AG04450 (cell line): ENCODE results near the gene PINK1. TPM values are rescaled to one million over a fixed set of nuclear protein-coding genes. Genes with fewer than 3 reads are reported as not detected.

Source experiments
- CTCF ChIA-PET: fragments of 300-600, 350-600 bp; formaldehyde crosslinking; extraction: SDS; loops from one replicate; lab custom pipeline; 2022; ENCODE audit warnings: antibody characterized with exemption, inconsistent platforms; lab: Charles Lee
- POLR2A ChIA-PET: fragments of 350-600 bp; formaldehyde crosslinking; extraction: SDS; loops from one replicate; lab custom pipeline; 2021; ENCODE audit warnings: antibody characterized with exemption, inconsistent platforms; lab: Yijun Ruan, JAX
- DNase-seq: peaks from one replicate; pipeline ENCODE4 v3.0.0-alpha.2; 2011; ENCODE audit warnings: low read depth, low spot score
- H3K27ac ChIP-seq: one replicate; pipeline ENCODE4 v1.5.1; 2012; ENCODE audit warnings: low read depth, low read length, control low read depth
- H3K27me3 ChIP-seq: one replicate; pipeline ENCODE4 v1.6.0; 2012; ENCODE audit warnings: low read length; ENCODE audit not compliant: control insufficient read depth, insufficient read depth
- H3K4me3 ChIP-seq: 2 replicates; pipeline ENCODE4 v1.5.1; 2011; ENCODE audit warnings: mild to moderate bottlenecking, low read depth, low read length, control low read depth
- H3K9me3 ChIP-seq: 2 replicates; pipeline ENCODE4 v1.5.1; 2012; ENCODE audit warnings: low read length; ENCODE audit not compliant: control insufficient read depth, insufficient read depth
- CTCF ChIP-seq: IDR thresholded peaks from 2 replicates; pipeline ENCODE4 v1.5.1; 2011; ENCODE audit warnings: low read depth, low read length, control low read depth, inconsistent platforms
- polyA plus RNA-seq: library from polyadenylated mRNA; depleted of rRNA; stranded (reverse); fragments of >200 nt; gene quantifications from 2 replicates; pipeline ENCODE4 v1.2.3, GENCODE V29; 2011

PINK1 gene
- polyA plus RNA-seq, 1 experiment: 43.8 TPM

- H3K27ac ChIP-seq: peak within 1 kb of the TSS; percentile 85
Measured at GRCh38 chr1:20588634-20589225, 44.5 kb upstream of the PINK1 start, which contains the start of gene CDA. Gene CDA (plus strand): TSS chr1:20589097. CDS start chr1:20589130, 33 bp downstream.

GRCh38 chr1:20589331-20590278 lies 43.7 kb upstream of the PINK1 start:
- peak; percentile 78 for DNase-seq
- Histone ChIP-seq H3K9me3 (peaks cover 4% of the 10 kb centered on the region), H3K27ac (peak overlapping the region; percentile 85), H3K27me3 (no peaks in the 10 kb centered on the region), H3K4me3 (peak overlapping the region; percentile 43)
- POLR2A ChIA-PET: interaction anchor here (1.0 to 2.6 kb wide), 4 partner anchors 14 to 44 kb away, joined by 3 to 13 read pairs (median 6); no protein-coding TSS in a partner anchor
- TF ChIP-seq CTCF: no peak
- CTCF ChIA-PET: interaction anchor here (0.6 to 2.7 kb wide), 6 partner anchors 14 to 671 kb away, joined by 3 to 13 read pairs (median 6); no protein-coding TSS in a partner anchor

More at GRCh38 chr1:20588634-20589225, 44.5 kb upstream of the PINK1 start, which contains the start of gene CDA:
- POLR2A ChIA-PET: interaction anchor here (0.7 to 2.6 kb wide), 3 partner anchors 15 to 28 kb away, joined by 3 to 13 read pairs (median 8); no protein-coding TSS in a partner anchor
- CTCF ChIA-PET: interaction anchor here (0.6 to 2.7 kb wide), 3 partner anchors 14 to 671 kb away, joined by 4 to 13 read pairs (median 6); no protein-coding TSS in a partner anchor
- peaks cover 4% of the 10 kb centered on the region for H3K9me3 ChIP-seq
- H3K4me3 ChIP-seq: peak within 1 kb of the TSS; percentile 43
- no peaks in the 10 kb centered on the region for H3K27me3 ChIP-seq
- DNase-seq: no peak
- no peak for TF ChIP-seq CTCF

GRCh38 chr1:20590306-20590777 lies 42.9 kb upstream of the PINK1 start:
- peaks cover 4% of the 10 kb centered on the region for H3K9me3 ChIP-seq
- no peaks in the 10 kb centered on the region for H3K27me3 ChIP-seq
- peak overlapping the region; percentile 85 for H3K27ac ChIP-seq
- CTCF ChIA-PET: interaction anchor here (0.6 to 2.7 kb wide), 5 partner anchors 15 to 672 kb away, joined by 3 to 13 read pairs (median 5); no protein-coding TSS in a partner anchor
- no peak overlapping the region for H3K4me3 ChIP-seq
- no peak for DNase-seq
- no peak for TF ChIP-seq CTCF
- POLR2A ChIA-PET: interaction anchor here (1.0 to 2.6 kb wide), 4 partner anchors 14 to 44 kb away, joined by 3 to 13 read pairs (median 6); no protein-coding TSS in a partner anchor

DNA sequence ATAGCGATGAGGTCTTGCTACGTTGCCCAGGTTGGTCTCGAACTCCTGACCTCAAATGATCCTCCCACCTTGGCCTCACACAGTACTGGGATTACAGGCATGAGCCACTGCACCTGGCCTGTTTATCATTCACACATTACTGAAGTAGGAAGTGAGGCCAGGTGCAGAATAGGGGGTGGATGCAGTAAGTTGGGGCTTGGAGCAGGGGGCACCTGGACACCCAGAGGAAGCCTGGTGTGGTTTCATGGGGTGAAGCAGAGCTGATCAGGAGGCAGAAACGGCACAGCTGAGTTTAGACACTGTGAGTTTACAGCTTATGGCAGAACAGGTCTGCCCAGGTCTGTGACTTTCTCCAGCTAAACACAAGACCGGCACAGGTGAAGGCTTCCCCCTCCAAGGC lies 39.5 kb upstream of the PINK1 start:
- ChIA-PET CTCF (interaction anchor here (0.5 to 3.6 kb wide), 4 partner anchors 19 to 381 kb away, joined by 4 to 13 read pairs (median 6); no protein-coding TSS in a partner anchor), POLR2A (interaction anchor here (0.6 kb wide), 1 partner anchor 712 kb away, joined by 3 read pairs; the partner anchor contains the start of gene OTUD3)
- Histone ChIP-seq H3K27ac (no peak overlapping the region), H3K4me3 (no peak overlapping the region), H3K27me3 (no peaks in the 10 kb centered on the region), H3K9me3 (no peaks in the 10 kb centered on the region; the same call in 1 of the 2 replicates)
- DNase-seq: no peak
- no peak for TF ChIP-seq CTCF
